ENCODE data around the gene SLC6A17. TPM values are rescaled to one million over a fixed set of nuclear protein-coding genes. Genes with fewer than 3 reads are reported as not detected.

The SLC6A17 gene
- total RNA-seq, 1 donor = not detected

DNA sequence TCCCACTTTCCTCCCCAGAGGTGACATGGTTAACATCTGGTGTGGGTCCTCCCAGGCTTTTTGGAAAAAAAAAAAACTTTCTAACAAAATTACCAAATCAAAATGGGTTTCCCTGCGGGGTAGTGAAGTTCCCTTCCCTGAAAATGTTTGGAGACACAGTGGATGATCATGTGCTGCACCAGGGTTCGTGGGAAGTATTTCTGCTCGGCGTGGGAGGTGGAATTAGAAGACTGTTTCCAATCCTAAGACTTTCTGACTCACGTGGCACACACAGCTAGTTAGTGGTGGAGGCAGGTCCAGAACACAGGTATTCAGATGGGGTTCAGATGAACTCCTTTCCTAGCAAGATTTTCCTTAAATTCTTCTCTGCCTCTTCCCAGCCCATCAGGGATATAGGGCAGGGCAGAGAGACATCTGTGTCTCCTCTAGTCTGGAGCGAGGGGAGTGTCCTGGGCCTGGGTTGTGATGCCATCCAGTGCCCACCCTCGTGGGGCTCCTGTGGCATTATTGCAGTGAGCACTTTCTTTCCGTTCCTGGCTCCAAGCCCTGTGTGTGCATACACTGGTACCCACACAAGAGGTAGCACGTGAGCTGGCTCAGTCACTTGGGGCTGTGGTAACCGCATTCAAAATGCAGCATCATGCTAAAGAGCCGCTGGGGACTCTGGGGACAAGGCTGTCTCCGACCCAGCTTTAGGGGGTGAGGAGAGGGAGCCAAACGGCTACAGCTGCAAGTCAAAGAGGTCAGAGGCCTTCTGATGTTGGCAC lies 87.3 kb downstream of the SLC6A17 start:
- DNase-seq (ENCODE audit: low read depth in 2 of 3, low spot score in 2 of 3) = peak in 1 of 3 donors; percentile 9

DNA sequence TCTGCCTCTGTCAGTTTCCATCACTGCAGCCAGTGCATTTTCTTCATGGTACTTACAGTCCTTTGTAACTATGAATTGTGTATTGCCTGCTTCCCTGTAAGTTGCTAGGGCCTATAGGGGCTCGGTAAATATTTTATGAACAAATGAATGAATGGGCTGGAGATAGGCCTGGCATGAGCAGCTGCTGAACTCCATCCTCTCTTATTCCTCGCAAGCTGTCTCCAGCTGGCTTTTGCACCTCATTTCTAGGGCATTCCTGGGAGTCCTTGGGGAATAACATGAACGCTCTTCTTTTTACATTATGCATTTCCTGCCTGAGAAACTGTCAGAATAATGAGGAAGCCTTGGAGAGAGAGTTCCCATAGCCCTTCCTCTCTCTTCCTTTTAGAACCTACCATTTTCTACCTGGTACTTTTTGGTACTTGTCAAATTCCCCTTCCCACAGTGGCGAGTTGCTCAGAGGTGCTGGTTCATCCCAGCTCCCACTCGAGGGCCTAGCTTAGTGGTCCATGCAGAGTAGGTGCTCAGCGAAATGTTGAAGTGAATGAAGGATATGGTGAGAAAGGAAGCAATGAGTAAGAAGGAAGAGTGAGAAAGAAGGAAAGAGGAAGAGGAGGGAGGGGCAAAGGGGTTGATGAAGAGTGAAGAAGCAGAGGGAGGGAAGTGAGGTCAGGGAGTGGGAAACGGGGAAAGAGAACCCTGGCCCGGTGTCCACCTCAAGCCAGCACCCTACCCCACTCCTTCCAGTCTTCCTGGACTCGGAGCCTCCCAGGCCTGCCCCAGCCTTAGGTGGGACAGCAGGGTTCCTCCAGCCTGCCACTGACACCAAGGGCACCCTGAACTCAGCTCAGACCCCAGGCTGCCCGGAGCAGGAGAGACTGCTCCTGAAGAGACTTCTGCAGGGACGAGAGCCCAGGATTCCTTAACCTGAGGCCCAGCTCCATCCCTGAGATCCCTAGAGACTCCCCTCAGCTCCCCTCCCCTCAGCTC lies 89.4 kb downstream of the SLC6A17 start:
- no peak for DNase-seq (ENCODE audit: low read depth in 2 of 3, low spot score in 2 of 3)

DNA sequence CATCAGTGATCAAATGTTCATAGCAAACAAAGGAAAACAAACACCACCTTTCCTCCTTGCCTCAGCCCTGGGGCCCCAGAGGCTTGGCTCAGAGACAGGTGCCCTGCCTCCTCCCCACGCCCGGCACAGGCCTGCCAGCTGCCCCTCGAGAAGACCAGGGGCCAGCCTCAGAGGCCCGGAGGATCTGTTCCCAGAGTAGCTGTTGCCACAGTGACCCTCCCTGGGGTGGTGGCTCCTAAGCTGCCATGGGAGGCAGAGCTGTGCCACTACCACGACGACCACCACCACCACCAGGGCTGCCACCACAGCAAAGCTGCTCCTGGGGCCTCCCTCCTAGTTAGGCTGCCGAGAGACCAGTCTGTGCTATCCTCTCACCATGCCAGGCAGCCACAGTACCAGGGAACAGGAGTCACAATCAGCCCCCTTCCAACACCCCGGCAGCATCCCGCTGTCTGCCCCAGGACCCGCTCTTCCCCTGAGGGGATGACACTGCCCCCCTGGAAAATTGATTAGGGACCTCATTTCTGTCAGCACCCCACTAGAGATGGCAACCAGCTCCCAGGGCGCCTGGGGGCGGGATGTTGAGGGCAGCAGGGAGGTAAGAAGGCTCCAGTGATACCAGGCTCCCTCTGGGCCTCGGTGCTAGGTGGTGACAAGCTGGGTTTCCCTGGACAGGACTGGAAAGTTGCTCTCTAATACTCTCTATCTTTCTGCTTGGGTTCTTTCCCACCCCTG lies 90.3 kb downstream of the SLC6A17 start:
- DNase-seq (ENCODE audit: low read depth in 2 of 3, low spot score in 2 of 3) = no peak

DNA sequence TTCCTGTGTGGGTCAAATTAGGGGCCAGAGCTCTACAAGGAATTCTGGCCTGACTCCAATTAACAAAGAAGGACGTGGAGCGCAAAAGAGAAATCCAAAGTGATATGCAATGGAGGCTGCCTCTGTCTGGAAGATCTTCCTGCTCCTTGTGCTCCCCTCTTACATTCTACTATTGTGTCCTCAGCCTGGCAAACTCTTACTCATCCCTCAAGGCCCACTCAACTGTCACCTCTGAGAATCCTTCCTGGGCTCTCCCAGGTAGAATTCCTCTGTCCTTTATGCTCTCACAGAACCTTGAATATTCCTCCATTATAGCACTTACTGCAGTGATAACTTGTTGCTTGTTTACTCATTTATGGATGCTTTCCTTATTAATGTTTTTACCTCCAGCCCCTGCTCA lies 91.2 kb downstream of the SLC6A17 start:
- DNase-seq (ENCODE audit: low read depth in 2 of 3, low spot score in 2 of 3) = no peak

DNA sequence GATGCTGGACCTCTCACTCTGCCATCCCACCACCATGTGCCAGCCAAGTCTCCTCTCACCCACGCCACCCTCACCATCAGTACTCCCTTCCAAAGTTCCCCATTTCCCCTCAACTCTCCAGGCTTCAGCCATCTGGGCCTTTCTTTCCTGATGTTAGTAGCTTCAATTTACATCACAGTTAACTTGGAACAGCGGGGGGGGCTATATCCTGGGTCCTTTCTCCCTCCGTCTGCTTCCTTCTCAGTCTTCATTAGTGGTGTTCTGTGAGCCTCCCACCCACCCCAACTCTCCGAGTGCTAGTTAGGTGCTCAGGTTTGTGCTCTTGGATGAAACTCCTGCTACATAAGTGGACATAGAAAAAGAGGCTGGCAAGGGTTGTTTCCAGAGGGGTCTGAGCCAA lies 91.8 kb downstream of the SLC6A17 start:
- no peak for DNase-seq (ENCODE audit: low read depth in 2 of 3, low spot score in 2 of 3)

DNA sequence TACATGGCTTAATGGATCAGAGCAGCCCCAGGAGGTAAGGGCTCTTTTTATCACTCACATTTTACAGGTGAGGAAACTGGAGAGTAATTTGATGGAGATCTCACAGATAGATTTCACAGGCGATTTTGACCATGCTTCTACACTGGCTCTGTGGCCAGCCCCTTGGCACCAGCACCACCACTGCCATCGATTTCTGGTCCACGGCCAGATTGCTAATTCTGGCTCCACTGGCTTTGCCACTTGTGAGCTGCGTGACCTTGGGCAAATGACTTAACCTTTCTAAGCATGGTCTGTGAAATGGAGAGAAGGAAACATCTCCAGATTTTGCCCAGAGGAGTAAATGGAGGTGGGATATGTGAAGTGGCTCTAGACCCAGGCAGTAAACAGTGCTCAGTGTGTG lies 92.4 kb downstream of the SLC6A17 start:
- no peak for DNase-seq (ENCODE audit: low read depth in 2 of 3, low spot score in 2 of 3)

DNA sequence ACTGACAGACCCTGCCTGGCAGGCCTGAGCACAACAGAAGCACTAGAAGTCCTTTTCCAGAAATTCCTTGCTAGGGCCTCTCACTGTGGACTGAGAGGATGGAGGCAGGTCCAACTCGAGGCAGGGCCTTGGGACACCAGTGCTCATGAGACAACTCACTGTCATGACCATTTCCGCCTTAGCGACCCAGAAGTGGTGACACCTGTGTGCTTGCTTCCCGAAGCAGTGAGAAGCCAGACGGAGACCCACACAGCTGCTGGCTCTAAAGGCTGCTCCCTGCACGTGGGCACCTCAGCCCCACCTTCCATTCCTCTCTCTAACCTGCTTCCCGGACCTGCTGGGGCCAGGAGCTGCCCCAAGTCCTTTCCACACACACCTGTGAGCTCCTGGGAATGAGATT lies 92.9 kb downstream of the SLC6A17 start:
- DNase-seq (ENCODE audit: low read depth in 2 of 3, low spot score in 2 of 3) = no peak

DNA sequence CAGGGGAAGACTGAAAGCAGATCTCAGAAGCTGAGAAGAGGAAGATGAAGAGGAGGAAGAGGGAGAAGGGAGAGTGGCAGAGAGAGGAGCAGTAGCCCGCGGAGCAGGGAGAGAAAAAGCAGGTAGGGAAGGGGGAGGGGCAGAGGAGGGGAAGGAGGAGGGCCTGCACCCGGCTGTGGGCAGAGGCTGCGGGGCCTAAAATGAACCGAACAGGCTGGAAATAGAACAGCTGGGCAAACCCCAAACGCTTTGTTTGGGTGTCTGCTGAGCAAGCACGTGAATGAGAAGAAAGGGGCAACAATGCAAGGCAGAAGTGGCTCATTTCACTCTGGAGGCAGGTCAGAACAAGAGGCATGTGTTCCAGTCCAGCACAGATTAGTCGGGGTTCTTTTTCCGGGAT lies 93.3 kb downstream of the SLC6A17 start:
- peak in 2 of 3 donors; percentile 53 to 77 for DNase-seq (ENCODE audit: low read depth in 2 of 3, low spot score in 2 of 3)

DNA sequence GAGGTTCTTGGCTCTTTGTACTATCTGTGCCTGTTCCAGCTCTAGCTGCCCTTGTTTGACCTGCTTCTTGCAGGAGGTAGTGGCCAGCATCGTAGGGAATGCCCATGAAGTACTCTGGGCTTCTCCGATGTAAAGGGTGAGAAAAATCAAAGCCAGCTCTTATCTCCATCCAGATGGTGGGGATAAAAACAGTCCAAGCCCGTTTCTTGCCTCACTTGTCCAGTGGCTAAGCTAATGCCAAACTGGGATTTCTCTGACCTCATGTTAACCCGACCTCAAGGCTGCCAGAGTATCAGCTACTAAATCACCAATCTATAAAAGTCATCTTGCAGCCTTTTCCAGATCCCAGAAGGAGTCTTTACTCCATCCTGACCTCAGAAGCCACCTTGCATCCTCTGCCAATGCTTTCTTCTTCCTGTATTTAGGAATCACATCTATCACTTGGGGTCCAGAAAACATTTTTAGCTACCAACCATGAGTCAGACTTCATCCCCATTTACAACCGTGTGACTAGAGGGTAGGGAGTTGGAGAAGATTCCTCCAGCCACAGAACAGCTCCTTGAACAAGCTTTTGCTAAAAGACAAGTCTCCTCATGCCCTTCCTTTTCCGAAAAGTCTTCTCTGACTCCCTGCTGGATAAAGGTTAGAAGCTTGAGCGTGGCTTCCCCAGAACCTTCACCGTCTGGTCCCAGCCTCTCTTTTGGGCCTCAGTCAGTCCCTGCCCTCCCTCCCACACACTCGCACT lies 95.8 kb downstream of the SLC6A17 start:
- DNase-seq (ENCODE audit: low read depth in 2 of 3, low spot score in 2 of 3) = no peak

DNA sequence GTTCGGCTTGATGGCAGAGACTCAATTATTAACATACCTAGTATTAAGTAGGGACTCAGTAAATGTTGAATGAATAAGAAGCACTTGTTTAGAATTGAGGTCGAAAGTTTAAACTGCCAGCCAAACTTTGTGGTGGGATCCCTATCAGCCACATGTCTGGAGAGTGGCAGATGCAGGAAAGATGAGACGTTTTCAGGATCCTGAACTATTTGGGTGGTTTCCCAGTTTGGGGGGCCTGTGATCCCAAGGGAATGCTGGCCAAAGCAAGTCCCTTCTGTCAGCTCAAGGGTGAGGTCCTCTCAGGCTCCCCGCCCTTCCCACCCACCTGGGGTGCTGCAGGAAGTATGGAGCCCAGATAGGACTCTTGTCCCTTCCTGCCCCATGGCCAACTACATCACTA lies 98.5 kb downstream of the SLC6A17 start:
- no peak for DNase-seq (ENCODE audit: low read depth in 2 of 3, low spot score in 2 of 3)

DNA sequence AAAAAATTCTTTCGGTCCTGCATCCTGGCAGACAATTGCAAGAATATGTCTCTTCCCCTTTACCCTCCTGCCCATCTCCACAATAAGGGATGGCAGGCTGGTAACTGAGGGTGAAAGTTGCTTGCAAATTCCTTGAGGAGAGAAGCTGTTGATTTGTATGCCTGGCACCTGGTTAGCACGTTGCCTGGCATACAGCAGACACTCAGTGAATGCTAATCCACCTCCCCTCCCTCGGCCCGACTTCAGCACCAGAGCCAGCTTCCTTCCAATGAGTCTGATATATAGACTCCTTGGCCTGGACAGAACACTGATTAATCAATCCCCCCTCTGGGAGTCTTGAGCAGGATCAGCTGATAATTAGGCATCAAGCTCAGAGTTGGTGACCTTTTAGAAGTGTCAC lies 99.0 kb downstream of the SLC6A17 start:
- DNase-seq (ENCODE audit: low read depth in 2 of 3, low spot score in 2 of 3) = no peak

DNA sequence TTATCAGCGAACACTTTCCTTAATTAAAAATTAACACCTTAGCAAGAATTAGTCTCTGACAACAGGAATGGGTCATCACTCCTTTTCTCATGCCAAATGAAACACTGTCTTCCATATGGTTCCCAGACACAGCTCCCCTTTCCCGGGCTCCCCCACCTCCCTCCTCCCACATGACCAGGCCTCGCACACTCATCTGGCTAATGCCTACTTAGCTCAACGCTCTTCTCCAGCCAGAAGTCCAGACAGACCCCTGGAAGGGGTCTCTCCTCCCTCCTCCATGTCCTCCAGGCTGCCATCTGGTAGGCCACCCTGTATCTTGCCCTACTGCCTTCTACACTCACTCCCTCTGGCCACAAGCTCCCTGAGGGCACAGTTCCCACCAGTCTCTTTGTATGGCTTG lies 99.7 kb downstream of the SLC6A17 start:
- no peak for DNase-seq (ENCODE audit: low read depth in 2 of 3, low spot score in 2 of 3)

DNA sequence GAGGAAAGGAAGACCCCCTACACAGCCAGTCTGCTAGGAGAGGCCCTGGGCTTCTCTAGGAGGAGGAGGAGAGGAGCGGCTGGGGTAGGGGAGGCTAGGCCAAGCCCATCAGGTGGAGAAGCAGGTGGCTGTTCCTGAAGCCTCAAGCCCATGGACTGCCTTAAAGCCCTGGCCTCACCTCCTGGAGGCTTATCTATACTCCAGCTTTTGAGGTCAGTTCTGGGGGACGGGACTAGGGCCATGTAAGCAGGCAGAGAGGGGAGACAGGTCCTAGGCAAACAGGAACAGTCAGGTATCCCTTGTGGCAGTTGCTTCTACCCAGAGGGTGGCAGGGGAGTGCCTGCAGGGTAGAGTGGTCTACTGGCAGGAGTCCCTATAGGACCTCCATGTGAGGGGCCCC lies 100.5 kb downstream of the SLC6A17 start:
- no peak for DNase-seq (ENCODE audit: low read depth in 2 of 3, low spot score in 2 of 3)

Other genes starting within 250 kb of the SLC6A17 start
- gene CSF1, start 239.6 kb upstream of the SLC6A17 start, total RNA-seq = 23.2 TPM
- 39.3 TPM for gene AHCYL1, start 165.7 kb upstream of the SLC6A17 start, total RNA-seq
- 56.0 TPM for gene STRIP1, start 115.9 kb upstream of the SLC6A17 start, total RNA-seq
- not detected for gene ALX3, start 79.8 kb upstream of the SLC6A17 start, total RNA-seq
- not detected for gene UBL4B, start 38.1 kb upstream of the SLC6A17 start, total RNA-seq
- 5.7 TPM for gene KCNC4, start 59.8 kb downstream of the SLC6A17 start, total RNA-seq
- gene RBM15, start 188.9 kb downstream of the SLC6A17 start, total RNA-seq = 66.0 TPM
- under 0.01 TPM for gene SLC16A4, start 240.5 kb downstream of the SLC6A17 start, total RNA-seq

All from hematopoietic multipotent progenitor cell (in vitro differentiated cells).